Endothelial cell of umbilical vein (primary cell): ENCODE data around the gene AP3M1. TPM values are rescaled to one million over a fixed set of nuclear protein-coding genes. Genes with fewer than 3 reads are reported as not detected.

Experiments
- BruUV-seq: library from RNA; stranded (reverse); fragments of 400-500 nt; replicated peaks from 2 replicates; lab custom pipeline; 2021; lab: Mats Ljungman, UMichigan
- CTCF ChIA-PET: fragments of 300-600, 350-600 bp; sonication (Branson Sonifier 250); formaldehyde crosslinking; loops from one replicate; lab custom pipeline; 2021; ENCODE audit warnings: antibody characterized with exemption, inconsistent platforms; lab: Charles Lee
- POLR2A ChIA-PET: fragments of 300-600, 350-600 bp; sonication (Branson Sonifier 250); formaldehyde crosslinking; loops from one replicate; lab custom pipeline; 2021; ENCODE audit warnings: antibody characterized with exemption, inconsistent platforms; lab: Charles Lee
- DNase-seq: peaks from one replicate; pipeline ENCODE4 v3.0.0-alpha.2; 2011; ENCODE audit warnings: low read depth, low spot score
- FAIRE-seq: peaks from 2 replicates; lab custom pipeline; 2011; peaks lifted over from hg19 to GRCh38; lab: Jason Lieb, UNC
- H2AFZ ChIP-seq: 2 replicates; pipeline ENCODE4 v1.6.0; 2012; ENCODE audit warnings: low read depth, low read length, control low read depth, inconsistent platforms
- H3K27ac ChIP-seq: 2 replicates; pipeline ENCODE4 v1.5.1; 2011; ENCODE audit warnings: low read depth, mild to moderate bottlenecking, control low read depth, low read length, moderate library complexity; ENCODE audit not compliant: insufficient read depth
- H3K27me3 ChIP-seq, 2 experiments: 2 replicates each; pipeline versions ENCODE4 v1.6.0 to v1.6.1; 2011; ENCODE audit warnings: low read length in 2 of 2, mixed read lengths in 1 of 2; ENCODE audit not compliant: control insufficient read depth in 2 of 2, insufficient read depth in 2 of 2
- H3K36me3 ChIP-seq, 2 experiments: 2 replicates in 1 of 2; 3 replicates in 1 of 2; pipeline ENCODE4 v1.5.1; 2011; ENCODE audit warnings: low read length in 2 of 2, mild to moderate bottlenecking in 1 of 2, moderate library complexity in 1 of 2; ENCODE audit not compliant: control insufficient read depth in 2 of 2, insufficient read depth in 2 of 2; ENCODE audit errors: extremely low read depth in 1 of 2
- H3K4me1 ChIP-seq: 3 replicates; pipeline ENCODE4 v1.5.1; 2011; ENCODE audit warnings: mild to moderate bottlenecking, low read length; ENCODE audit not compliant: control insufficient read depth, insufficient read depth; ENCODE audit errors: extremely low read depth
- H3K4me2 ChIP-seq: 2 replicates; pipeline ENCODE4 v1.6.1; 2011; ENCODE audit warnings: low read length, control low read depth, mixed read lengths; ENCODE audit not compliant: insufficient read depth
- H3K4me3 ChIP-seq, 3 experiments: fragments of 200-600 bp in 1 of 3; sonication (generic), shearing (Covaris generic) in 1 of 3; replicated peaks in 1 of 3; 2 replicates each; pipeline ENCODE4 v1.5.1; 2011 to 2016; ENCODE audit warnings: control low read depth in 3 of 3, low read length in 3 of 3, mild to moderate bottlenecking in 2 of 3, inconsistent platforms in 1 of 3, low read depth in 1 of 3, moderate library complexity in 1 of 3; ENCODE audit not compliant: insufficient read depth in 1 of 3
- H3K79me2 ChIP-seq: 2 replicates; pipeline ENCODE4 v1.6.0; 2012; ENCODE audit warnings: low read length, inconsistent platforms; ENCODE audit not compliant: control insufficient read depth, insufficient read depth
- H3K9ac ChIP-seq: replicated peaks from 2 replicates; pipeline ENCODE3; 2011; ENCODE audit warnings: low read length, control low read depth; ENCODE audit not compliant: insufficient read depth; ENCODE audit errors: extremely low read depth
- H3K9me1 ChIP-seq: replicated peaks from 3 replicates; pipeline ENCODE4 v1.6.0; 2011; ENCODE audit warnings: mild to moderate bottlenecking, low read length; ENCODE audit not compliant: control insufficient read depth, insufficient read depth; ENCODE audit errors: extremely low read depth
- H3K9me3 ChIP-seq: replicated peaks from 2 replicates; pipeline ENCODE4 v1.5.1; 2012; ENCODE audit warnings: low read length, inconsistent platforms; ENCODE audit not compliant: control insufficient read depth, insufficient read depth
- H4K20me1 ChIP-seq: replicated peaks from 2 replicates; pipeline ENCODE3; 2011; ENCODE audit warnings: mild to moderate bottlenecking, low read length; ENCODE audit not compliant: control insufficient read depth, insufficient read depth; ENCODE audit errors: extremely low read depth
- CTCF ChIP-seq, 2 donors: IDR thresholded peaks; 1 replicate in 1 of 2; 2 replicates in 1 of 2; pipeline ENCODE4 v1.5.1; 2011; ENCODE audit warnings: low read length in 2 of 2, mild to moderate bottlenecking in 2 of 2, moderate library complexity in 2 of 2, control low read depth in 1 of 2, inconsistent platforms in 1 of 2, low read depth in 1 of 2; ENCODE audit not compliant: insufficient read depth in 1 of 2; ENCODE audit errors: extremely low read depth in 1 of 2
- EZH2 ChIP-seq: IDR thresholded peaks from 2 replicates; pipeline ENCODE4 v1.6.1; 2012; ENCODE audit warnings: borderline replicate concordance, low read depth, mild to moderate bottlenecking, moderate library complexity, low read length, inconsistent platforms; ENCODE audit not compliant: severe bottlenecking
- FOS ChIP-seq: IDR thresholded peaks from 2 replicates; pipeline ENCODE4 v1.6.1; 2011; ENCODE audit warnings: mild to moderate bottlenecking, low read length, moderate library complexity, borderline replicate concordance; ENCODE audit not compliant: insufficient read depth
- JUN ChIP-seq: IDR thresholded peaks from 2 replicates; pipeline ENCODE4 v1.6.1; 2011; ENCODE audit warnings: borderline replicate concordance, low read depth; ENCODE audit not compliant: insufficient read length, insufficient read depth
- MYC ChIP-seq: IDR thresholded peaks from one replicate; pipeline ENCODE4 v1.6.1; 2011; ENCODE audit warnings: mild to moderate bottlenecking, low read depth, low read length
- POLR2A ChIP-seq: IDR thresholded peaks from 2 replicates; pipeline ENCODE4 v1.6.1; 2012; ENCODE audit warnings: low read depth, mild to moderate bottlenecking, control low read depth, low read length
- POLR2AphosphoS5 ChIP-seq: IDR thresholded peaks from 2 replicates; pipeline ENCODE4 v1.6.1; 2012; ENCODE audit warnings: low read depth, mild to moderate bottlenecking, control low read depth, low read length, moderate library complexity; ENCODE audit not compliant: insufficient read depth
- dilution Hi-C: fragments of 300-500 bp; cut with MboI; formaldehyde crosslinking; loops from one replicate; pipeline ENCODE4 v1.15.0; 2019; ENCODE audit warnings: low sequenced_read_pairs; ENCODE audit not compliant: extremely low pct_ligation_motif_present
- intact Hi-C: fragments of 100-400 bp; cut with micrococcal nuclease; formaldehyde crosslinking; loops from one replicate; pipeline ENCODE4 v1.10.0; 2022
- polyA plus RNA-seq, 4 experiments: library from polyadenylated mRNA; depleted of rRNA in 3 of 4; stranded (reverse) in 3 of 4; unstranded in 1 of 4; fragments of >200 nt; gene quantifications; 2 replicates each; pipeline versions ENCODE4 v1.2.1 to v1.2.3, GENCODE V29; 2011 to 2012; ENCODE audit warnings: missing spikeins in 1 of 4
- total RNA-seq: library from RNA; stranded (reverse); gene quantifications from 2 replicates; pipeline ENCODE4 v1.2.3, GENCODE V29; 2021
- TF ChIP-seq, protein P1 (sequence below): IDR thresholded peaks from 2 replicates; pipeline ENCODE4 v1.6.1; 2011; ENCODE audit not compliant: insufficient read depth, insufficient read length

The AP3M1 gene
- total and polyA plus RNA-seq, 2 donors (not counting 3 experiments of a cell fraction or from before 2014, with no cell fraction given) = 34.0 to 58.8 TPM

- BruUV-seq = no TSS peak
- Histone ChIP-seq H2AFZ (no peak overlapping the region), H3K79me2 (no peaks in the 10 kb centered on the region), H3K36me3 (peaks cover 37 to 46% of the 10 kb centered on the region in 2 experiments), H3K4me2 (no peak overlapping the region), H3K27me3 (no peaks in the 10 kb centered on the region), H4K20me1 (no peaks in the 10 kb centered on the region), H3K9me1 (no peaks in the 10 kb centered on the region), H3K9me3 (no peaks in the 10 kb centered on the region), H3K4me3 (no peak overlapping the region), H3K4me1 (peaks cover 5% of the 10 kb centered on the region), H3K9ac (no peak overlapping the region), H3K27ac (no peak overlapping the region)
- CTCF ChIA-PET = interaction anchor here (0.8 to 7.5 kb wide), 6 partner anchors 13 to 909 kb away, joined by 3 to 97 read pairs (median 4); no protein-coding TSS in a partner anchor
- TF ChIP-seq POLR2AphosphoS5 (no peak), CTCF (IDR thresholded peaks at IDR 0.05; ENCODE audit: extremely low read depth in 1 of 2, insufficient read depth in 1 of 2, low read depth in 1 of 2, low read length in 2 of 2) (no peak), EZH2 (no peak), MYC (no peak), POLR2A (no peak), JUN (no peak), FOS (no peak)
- TF ChIP-seq, protein P1, sequence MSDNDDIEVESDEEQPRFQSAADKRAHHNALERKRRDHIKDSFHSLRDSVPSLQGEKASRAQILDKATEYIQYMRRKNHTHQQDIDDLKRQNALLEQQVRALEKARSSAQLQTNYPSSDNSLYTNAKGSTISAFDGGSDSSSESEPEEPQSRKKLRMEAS = no peak
- DNase-seq (no peak), FAIRE-seq (no peak)
- POLR2A ChIA-PET = no interaction called here
- intact Hi-C loops (no loop called here), dilution Hi-C loops (no loop called here)
These were observed 28.6 kb downstream of the AP3M1 start for GRCh38 chr10:74122060-74122459.
